K562 (cell line): ENCODE data around the gene VGF. TPM values are rescaled to one million over a fixed set of nuclear protein-coding genes. Genes with fewer than 3 reads are reported as not detected.

ENCODE experiments used
- BDP1 ChIP-seq: IDR thresholded peaks from 3 replicates; pipeline ENCODE4 v1.6.1; 2011; ENCODE audit not compliant: insufficient read length, insufficient read depth
- CUX1 ChIP-seq: fragments of 200-800 bp; sonication (Bioruptor generic); IDR thresholded peaks from 2 replicates; pipeline ENCODE4 v1.6.1; 2016; ENCODE audit warnings: missing genetic modification characterization, missing compliant biosample characterization
- EZH2 ChIP-seq: IDR thresholded peaks from 2 replicates; pipeline ENCODE4 v1.6.1; 2012; ENCODE audit warnings: low read depth, mild to moderate bottlenecking, inconsistent platforms, low read length, borderline replicate concordance
- HNRNPLL ChIP-seq: fragments of 200-400 bp; formaldehyde crosslinking; IDR thresholded peaks from 2 replicates; pipeline ENCODE4 v1.6.1; 2017; ENCODE audit warnings: low read length, low read depth, mild to moderate bottlenecking; ENCODE audit not compliant: poor library complexity, severe bottlenecking
- MAFK ChIP-seq: IDR thresholded peaks from 2 replicates; pipeline ENCODE4 v1.6.1; 2011; ENCODE audit warnings: low read length, improper control_type of control experiment
- NCOA1 ChIP-seq: fragments of 450-650 bp; IDR thresholded peaks from 2 replicates; pipeline ENCODE4 v1.6.1; 2016; ENCODE audit warnings: low read depth
- NFIX ChIP-seq: fragments of 250-450 bp; sonication (Bioruptor Pico); IDR thresholded peaks from 2 replicates; pipeline ENCODE4 v1.4.0; 2020; ENCODE audit warnings: low read depth, mild to moderate bottlenecking, moderate library complexity
- NFRKB ChIP-seq: fragments of 450-650 bp; IDR thresholded peaks from 2 replicates; pipeline ENCODE4 v1.6.1; 2016; ENCODE audit warnings: low read depth
- NR4A1 ChIP-seq, 2 experiments: fragments of 250-450 bp in 1 of 2; fragments of 450-650 bp in 1 of 2; sonication (Bioruptor Pico) in 1 of 2; IDR thresholded peaks; 2 replicates each; pipeline versions ENCODE4 v1.4.0 to v1.6.1; 2016 to 2020; ENCODE audit warnings: mild to moderate bottlenecking in 2 of 2, missing compliant biosample characterization in 1 of 2, missing genetic modification characterization in 1 of 2, moderate library complexity in 1 of 2
- PURB ChIP-seq: sonication (generic); formaldehyde crosslinking; IDR thresholded peaks from 2 replicates; pipeline ENCODE4 v1.9.0; 2021; ENCODE audit warnings: low read depth, mild to moderate bottlenecking, missing genetic modification reagents
- RBM14 ChIP-seq: fragments of 200-400 bp; formaldehyde crosslinking; IDR thresholded peaks from 2 replicates; pipeline ENCODE4 v1.6.1; 2018; ENCODE audit warnings: low read depth, mild to moderate bottlenecking, low read length, moderate library complexity, borderline replicate concordance; ENCODE audit not compliant: insufficient read depth
- SRSF7 ChIP-seq: fragments of 200-400 bp; formaldehyde crosslinking; optimal IDR thresholded peaks from 2 replicates; pipeline ENCODE3; 2017; ENCODE audit warnings: mild to moderate bottlenecking, low read depth, low read length
- ZNF253 ChIP-seq: fragments of 250-450 bp; sonication (Bioruptor Pico); conservative IDR thresholded peaks from 2 replicates; pipeline ENCODE4 v1.6.1; 2021; ENCODE audit warnings: mild to moderate bottlenecking
- ZNF512 ChIP-seq: IDR thresholded peaks from 2 replicates; pipeline ENCODE4 v1.6.1; 2016; ENCODE audit warnings: missing genetic modification characterization, missing compliant biosample characterization
- ZNF609 ChIP-seq: sonication (generic); formaldehyde crosslinking; IDR thresholded peaks from 2 replicates; pipeline ENCODE4 v1.8.1; 2023; ENCODE audit warnings: missing genetic modification reagents, mild to moderate bottlenecking, borderline replicate concordance
- polyA plus RNA-seq, 8 experiments: library from polyadenylated mRNA; depleted of rRNA in 4 of 8; stranded (reverse) in 5 of 8; unstranded in 3 of 8; fragments of >200 nt; fragmentation: Nextera tagmentation in 2 of 8; fragmentation: Illumina TruSeq in 1 of 8; extraction: Ambion mirVana in 2 of 8; extraction: Trizol in 1 of 8; gene quantifications; 2 replicates each; pipeline versions ENCODE4 v1.2.1 to v1.2.3, GENCODE V29; 2011 to 2014; ENCODE audit warnings: inconsistent platforms in 1 of 8, missing spikeins in 1 of 8
- total RNA-seq, 7 experiments: library from RNA; depleted of rRNA in 6 of 7; stranded (reverse); fragments of >200 nt in 6 of 7; fragmentation: Illumina TruSeq in 2 of 7; extraction: Trizol in 2 of 7; gene quantifications; 2 replicates each; pipeline versions ENCODE4 v1.2.1 to v1.2.3, GENCODE V29; 2011 to 2021; ENCODE audit warnings: low replicate concordance in 1 of 7

The VGF gene
- total and polyA plus RNA-seq, 9 of the 15 experiments (the other 6 are each of a cell fraction or from before 2014, with no cell fraction given), result 0.03 to 5.7 (median 0.34) TPM

- no peak for TF ChIP-seq ZNF609 (CRISPR knock-in tag)
- no peak for TF ChIP-seq NCOA1
- no peak for TF ChIP-seq RBM14
- no peak for TF ChIP-seq EZH2
- no peak for TF ChIP-seq ZNF512 (tag)
- no peak for TF ChIP-seq PURB (CRISPR knock-in tag)
- TF ChIP-seq ZNF253 (CRISPR knock-in tag), result no peak
- no peak for TF ChIP-seq NFRKB
- TF ChIP-seq NFIX, result no peak
- TF ChIP-seq HNRNPLL, result no peak
- TF ChIP-seq SRSF7, result no peak
- TF ChIP-seq MAFK, result no peak
- no peak for TF ChIP-seq BDP1
- no peak for TF ChIP-seq CUX1 (CRISPR knock-in tag)
- TF ChIP-seq NR4A1 (CRISPR knock-in tag; IDR thresholded peaks at IDR 0.05), result no peak
- TF ChIP-seq NR4A1 (tag; IDR thresholded peaks at IDR 0.05), result no peak
These were observed 4.6 kb upstream of the VGF start (continued) for GRCh38 chr7:101169838-101170551.
